Stimulated activated CD8-positive, alpha-beta memory T cell treated with anti-CD3 and anti-CD28 coated beads, Interleukin-15, amount 100 ng/mL, for 4 hours (primary cell): Measurements from ENCODE around the gene HBS1L.
"Not testable (repeated sequence)": the region's sequence is repeated elsewhere in the genome, so short reads cannot be mapped to it uniquely, and the experiment has no call there.

Experiments
- DNase-seq, 2 donors: peaks; one replicate each; pipeline ENCODE4 v3.0.0-alpha.2; 2020; ENCODE audit warnings: low read depth in 2 of 2

Gene HBS1L

DNA sequence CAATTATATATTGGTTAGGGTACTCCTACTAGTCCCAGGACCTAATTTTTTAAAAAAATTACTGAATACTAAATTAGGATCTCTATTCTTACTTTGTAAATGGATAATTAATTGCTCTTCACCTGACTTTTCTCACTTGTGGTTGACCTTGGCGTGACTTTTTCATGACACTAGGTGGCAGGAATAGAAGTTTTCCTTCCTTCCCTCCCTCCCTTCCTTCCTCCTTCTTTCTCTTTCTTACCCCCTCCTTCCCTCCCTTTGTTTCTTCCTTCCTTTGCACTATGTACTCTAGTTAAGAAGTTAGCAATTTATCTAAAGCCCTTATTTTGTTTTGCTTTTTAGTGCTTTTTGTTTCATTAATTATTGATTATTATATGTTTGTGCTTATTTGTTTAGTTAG, 20.4 kb upstream of the HBS1L start:
- no peak for DNase-seq

DNA sequence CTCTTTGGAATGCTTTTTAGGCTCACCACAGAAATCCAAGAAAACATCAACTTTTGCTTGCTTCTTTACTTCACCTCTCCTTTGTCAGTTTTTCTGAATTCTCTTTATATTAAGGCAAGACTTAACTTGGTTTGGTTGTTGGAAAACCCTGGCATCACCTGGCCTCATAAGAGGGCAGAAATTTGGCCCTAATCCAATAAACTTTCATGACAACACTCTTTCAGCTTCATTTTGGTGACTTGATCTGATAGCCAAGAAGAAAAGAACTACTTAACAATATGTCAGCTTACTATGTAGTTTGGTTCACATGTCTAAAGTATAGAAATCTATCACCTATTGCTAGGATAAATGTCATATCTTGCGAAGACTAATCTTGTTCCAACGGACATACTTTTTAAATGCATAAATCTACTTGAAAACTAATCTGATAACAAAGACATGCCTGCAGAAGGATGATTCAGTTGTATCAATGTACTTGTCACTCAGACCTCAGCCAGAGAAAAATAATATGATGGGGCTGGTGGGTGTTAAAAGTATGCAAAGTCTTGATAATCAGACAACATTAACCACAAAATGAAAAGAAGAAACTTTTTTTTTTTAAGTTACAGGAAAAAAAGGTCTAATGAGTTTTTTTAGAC, 19.3 kb upstream of the HBS1L start:
- no peak for DNase-seq

DNA sequence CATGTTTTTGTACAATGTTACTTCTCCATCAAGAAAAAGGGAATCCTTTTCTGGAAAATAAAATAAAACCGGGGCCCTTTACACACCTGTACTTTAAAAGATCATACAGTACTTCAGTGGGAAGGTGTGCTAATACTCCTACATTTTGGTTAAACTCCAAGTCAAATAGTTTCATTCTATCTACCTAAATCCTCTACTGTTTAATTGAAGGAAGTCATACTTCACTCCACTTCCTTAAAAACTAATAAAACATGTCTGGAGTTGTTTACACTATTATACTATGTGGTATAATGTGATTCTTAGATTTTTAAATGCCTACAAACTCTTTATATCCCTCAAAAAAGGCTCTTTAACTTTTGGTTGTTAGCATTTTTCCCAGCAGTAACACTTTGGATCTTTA, 18.6 kb upstream of the HBS1L start:
- DNase-seq, result no peak

DNA sequence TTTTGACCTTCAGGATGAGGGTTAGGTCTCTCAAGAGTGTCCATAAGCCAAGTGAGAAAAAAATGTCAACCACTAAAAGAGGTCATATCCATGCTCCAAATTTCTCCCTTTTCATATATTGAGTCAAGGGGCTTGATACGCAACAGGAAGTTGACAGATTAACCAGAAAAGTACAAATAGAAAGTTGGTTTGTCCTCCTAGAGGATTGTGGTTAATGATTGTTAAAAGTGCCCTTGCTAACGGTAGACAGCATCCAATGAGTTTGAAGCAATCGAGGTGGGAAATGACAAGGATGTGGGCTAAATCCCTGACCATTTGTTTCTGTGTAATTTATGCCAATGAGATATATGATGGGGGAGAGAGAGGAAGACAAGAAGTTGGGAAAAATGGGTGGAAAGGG, 18.1 kb upstream of the HBS1L start:
- no peak for DNase-seq

DNA sequence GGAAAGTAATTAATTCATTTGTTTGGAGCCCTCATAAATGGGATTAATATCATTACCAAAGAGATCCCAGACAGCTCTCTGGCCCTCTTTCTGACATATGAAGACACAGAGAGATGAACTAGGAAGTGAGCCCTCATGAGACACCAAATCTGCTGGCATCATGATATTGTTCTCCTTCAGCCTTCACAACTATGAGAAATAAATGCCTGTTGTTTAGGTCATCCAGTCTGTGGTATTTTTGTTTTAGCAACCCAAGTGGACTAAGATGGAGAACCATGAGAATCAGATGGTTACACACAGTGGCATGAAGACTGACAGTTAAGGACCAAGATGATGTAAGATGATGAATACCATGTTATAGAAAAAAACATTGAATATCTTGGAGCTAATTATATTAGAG, 16.9 kb upstream of the HBS1L start:
- no peak for DNase-seq

DNA sequence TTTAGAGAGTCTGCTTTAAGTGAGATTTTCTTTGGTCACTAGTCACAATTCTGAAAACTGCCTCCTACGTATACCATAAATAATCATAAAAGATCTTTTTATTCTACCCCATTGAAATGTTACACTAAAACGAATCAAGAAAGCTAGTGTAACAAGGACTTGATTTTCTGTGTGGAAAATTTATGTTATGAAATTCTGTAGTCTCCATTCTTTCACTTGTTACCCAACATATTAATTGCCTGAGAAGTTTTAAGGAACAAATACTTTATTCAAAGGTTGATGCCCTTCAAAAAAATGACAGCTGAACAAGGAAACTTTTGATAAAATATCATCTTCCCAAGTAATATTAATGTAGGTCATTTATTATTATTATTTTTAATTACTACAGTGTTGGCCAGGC, 13.3 kb upstream of the HBS1L start:
- no peak for DNase-seq

DNA sequence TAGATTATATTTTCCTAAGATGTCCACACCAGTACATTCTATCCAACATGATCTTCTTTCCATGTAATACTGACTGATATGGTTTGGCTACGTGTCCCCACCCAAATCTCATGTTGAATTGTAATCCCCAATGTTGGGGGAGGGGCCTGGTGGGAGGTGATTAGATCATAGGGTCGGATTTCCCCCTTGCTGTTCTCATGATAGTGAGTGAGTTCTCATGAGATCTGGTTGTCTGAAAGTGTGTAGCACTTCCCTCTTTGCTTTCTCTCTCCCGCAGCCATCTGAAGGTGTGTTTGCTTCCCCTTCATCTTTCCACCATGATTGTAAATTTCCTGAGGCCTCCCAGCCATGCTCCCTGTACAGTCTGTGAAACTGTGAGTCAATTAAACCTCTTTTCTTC, 12.2 kb upstream of the HBS1L start:
- DNase-seq, result no peak

DNA sequence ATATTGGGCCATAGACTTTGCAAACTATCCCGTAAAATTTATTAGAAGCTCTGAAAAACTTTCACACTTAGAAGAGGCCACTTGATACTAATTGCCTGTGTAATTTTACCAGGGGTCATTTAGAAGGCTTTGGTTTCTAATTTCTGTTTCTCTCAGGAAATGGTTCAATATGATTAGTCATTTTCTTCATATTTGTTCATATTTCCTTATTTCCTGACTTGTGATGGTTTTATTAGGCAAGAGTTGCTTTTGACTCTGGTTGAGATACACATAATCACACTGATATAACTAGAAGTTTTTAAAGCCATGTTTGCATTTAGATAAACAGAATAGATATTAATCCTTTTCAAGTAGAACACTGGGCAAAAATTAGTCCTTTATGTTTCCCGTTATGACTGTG, 11.8 kb upstream of the HBS1L start:
- no peak for DNase-seq

DNA sequence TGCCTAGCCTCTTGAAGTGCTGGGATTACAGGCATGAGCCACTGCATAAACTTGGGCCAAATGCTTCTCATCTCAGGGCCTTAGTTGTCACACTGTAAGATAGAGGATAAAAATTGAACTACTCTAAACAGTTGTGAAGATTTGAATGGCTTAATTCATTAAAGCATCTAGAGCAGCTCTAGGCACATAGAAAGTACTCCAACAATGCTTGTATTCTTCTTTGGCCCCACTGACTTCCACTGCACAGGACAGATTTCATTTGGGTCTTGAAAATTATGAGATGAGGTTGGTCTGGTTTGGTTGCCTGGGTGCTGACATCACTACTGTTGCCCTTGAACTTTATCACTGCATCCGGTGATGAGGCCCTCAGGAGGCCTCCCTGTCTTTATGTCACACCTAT, 10.0 kb upstream of the HBS1L start:
- no peak for DNase-seq

DNA sequence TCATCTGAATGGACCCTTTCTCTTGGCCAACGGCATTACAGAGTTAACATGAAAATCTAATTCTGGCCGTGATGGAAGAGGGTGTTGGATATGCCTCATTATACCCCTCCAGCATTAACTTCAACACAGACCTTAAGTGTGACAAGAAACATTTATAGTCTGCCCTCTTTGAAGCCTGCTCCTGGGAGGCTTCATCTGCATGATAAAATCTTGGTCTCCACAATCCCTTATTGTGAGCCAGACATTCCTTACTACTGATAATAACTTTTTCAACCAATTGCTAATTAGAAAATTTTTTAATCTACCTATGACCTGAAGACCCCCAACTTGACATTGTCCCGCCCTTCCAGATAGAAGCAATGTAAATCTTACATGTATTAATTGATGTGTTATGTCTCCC, 9.3 kb upstream of the HBS1L start:
- no peak for DNase-seq

DNA sequence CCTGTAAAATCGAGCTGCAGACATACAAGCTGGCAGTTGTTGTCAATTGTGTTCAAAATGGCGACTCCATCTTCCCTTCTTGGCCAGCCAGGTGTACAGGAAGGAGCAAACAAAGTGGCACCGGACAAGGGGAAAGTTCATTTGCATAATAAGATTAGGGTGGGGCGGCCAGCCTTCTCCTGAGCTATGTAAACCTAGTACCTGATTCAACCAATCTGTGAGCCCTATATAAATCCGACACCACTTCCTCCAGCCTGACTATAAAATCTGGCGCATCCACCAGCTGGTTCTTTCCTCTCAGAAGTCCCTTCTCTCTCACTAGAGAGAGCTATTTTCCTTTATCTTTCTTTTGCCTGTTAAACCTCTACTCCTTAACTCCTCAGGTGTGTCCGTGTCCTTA, 8.1 kb upstream of the HBS1L start:
- DNase-seq, result no peak

DNA sequence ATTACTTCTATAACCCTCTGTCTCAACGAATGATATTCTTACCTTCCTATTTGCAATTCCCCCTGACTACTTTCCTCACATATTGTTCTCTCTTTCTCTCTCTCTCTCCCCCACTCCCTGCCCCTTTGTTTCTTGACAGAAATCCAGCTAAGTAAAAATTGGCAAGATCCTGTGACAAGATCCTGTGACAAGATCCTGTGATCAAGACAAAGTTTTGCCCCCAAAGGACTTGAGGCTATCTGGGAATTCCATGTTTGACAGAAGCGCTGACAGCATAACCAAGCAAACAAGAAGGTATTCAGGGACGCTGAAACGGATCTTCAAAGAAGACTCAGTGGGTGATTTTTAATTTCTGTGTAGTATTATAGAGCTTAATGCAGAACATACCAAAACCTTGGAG, 5.5 kb upstream of the HBS1L start:
- no peak for DNase-seq

DNA sequence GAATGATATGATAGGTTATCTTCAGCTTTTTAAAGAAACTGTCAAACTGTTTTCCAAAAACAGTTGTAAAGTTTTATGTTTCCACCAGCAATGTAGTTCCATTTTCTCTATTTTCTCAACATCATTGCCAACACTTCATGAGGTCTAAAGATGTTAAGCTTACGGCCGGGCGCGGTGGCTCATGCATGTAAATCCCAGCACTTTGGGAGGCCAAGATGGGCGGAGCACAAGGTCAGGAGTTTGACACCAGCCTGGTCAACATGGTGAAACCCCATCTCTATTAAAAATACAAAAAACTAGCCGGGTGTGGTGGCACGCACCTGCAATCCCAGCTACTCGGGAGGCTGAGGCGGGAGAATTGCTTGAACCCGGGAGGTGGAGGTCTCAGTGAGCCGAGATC, 3.7 kb upstream of the HBS1L start:
- not testable (repeated sequence) for DNase-seq

DNA sequence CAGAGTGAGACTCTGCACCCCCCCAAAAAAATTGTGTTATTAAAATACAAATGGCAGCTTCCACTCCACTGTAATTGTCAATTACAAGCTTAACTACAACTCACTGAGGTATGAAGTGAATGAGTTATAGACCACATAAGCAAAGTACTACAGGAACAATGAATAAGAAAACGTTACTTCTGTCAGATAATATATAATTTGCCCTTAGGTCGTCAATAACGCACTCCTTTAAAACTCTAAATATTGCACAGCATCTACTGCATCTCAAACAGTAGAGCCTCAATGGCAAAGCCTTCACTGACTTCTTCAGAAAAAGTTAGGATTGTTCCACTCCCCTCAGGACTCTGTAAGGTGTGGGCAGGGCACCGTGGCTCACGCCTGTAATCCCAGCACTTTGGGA, 2.0 kb upstream of the HBS1L start:
- no peak for DNase-seq

DNA sequence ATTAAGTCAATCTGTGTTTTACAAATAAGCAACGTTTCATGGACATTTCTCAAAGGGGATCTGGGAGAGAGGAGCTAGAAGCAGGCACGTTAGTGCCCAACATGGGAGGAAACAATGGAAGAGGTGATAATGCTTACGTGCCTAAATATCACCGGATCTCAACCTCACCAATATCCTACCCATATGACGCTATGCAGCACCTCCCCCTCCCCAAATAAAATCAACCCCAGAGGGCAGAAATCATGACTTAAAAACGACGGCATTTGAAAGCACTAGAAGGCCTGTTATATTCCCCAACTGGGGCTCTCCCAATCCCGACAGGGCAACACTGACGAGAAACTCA, 425 bp downstream of the HBS1L start:
- DNase-seq, result no peak

DNA sequence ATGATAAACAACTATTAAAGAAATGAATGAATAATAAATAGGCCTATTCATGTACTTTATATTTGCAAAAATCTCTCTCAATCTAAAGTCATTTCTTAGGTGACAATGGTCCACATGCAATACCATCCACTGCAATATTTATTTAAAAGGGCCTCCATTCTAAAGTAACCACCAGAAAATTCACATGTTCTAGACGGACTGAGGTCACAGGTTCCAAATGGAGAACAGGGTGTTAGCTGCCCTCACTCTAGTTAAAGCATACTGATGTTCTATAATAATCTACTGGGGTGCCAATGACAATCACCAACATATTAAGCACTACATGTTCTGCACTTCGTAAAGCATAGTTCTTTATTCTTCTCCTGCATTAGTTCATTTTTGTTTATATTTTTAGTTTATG, 1.2 kb downstream of the HBS1L start:
- DNase-seq, result no peak

DNA sequence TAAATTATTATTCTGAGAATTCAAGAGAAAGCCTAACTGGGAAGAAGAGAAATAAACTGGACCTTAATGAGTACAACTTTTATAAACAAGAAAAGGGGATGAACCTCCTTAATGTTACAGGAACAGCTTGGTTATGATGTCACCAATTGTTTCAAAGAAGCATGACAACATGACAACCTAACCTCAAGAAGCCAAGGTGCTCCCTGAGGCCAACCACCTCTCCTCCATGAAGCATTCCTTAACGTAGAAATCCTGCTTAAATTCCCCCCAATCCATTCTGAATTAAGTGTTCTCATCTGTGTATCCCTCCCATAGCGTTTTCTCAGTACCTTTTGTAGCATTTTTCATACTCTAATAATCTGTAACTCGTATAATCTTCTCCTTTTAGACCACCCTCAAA, 1.7 kb downstream of the HBS1L start:
- DNase-seq, result no peak

DNA sequence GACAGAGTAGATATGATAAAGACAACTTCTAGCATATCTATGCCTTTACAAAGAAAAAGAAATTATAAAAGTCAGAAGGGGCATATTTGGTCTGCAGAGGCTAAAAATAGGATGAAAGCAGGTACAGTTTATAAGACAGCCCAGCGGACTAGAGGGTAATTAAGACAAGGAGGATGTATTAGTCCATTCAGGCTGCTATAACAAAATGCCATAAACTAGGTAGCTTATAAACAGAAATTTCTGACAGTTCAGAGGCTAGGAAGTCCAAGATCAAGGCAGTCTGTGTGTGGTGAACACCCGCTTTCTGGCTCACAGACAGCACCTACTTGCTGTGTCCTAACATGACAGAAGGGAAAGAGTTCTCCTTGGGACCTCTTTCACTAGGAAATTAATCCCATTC, 5.7 kb downstream of the HBS1L start:
- no peak for DNase-seq

DNA sequence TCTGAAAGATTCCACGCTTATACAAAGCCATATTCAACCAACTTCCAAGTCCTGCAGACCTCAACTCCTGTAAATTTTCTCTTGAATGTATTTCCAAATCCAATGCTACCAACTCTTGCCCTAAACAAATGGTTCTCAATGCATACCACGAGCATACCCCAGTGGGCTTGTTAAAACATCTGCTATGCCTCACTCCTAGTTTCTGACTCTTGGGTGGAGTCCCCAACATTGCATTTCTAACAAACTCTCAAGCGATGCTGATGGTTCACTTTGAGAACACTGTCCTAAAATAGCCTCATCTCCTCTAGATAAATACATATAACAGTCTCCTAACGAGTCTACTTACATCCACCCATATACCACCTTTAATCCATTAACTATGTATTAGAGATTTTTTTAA, 7.3 kb downstream of the HBS1L start:
- no peak for DNase-seq

DNA sequence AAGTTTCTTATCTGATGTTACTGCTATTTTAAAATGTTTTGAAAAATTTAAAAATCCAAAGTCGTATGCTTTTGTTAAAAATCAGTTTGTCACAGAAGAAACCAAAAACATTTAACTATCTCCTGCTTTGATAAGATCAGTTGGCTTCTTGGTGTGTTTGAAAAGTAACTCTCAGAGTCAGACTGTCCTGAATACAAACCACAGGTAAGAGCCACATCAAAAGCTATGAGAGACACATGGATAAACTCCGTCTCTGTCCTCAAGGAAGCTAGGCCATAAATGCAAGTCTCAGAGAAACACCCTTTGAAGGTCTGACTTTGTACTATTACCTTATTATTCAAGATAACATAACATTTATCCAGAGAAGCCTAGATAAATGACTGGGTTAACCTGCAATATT, 7.7 kb downstream of the HBS1L start:
- no peak for DNase-seq

DNA sequence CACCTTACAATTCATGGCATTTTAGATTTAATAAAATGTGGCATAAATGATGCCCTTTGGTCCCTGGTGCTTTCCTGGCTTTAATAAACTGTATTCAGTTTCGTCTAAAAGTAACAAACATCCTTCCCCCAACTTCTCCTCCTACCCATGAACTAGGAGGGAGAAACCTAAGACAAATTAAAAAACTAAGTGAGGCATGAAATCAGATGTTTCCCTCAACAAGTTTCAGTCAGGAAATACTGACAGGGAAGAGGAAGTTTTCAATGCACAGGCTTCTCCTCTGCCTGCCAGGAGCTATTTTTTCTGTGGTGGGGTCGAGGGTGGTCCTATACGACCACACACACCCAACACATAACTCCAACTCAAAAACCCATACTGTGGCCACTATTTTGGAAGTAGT, 10.0 kb downstream of the HBS1L start:
- DNase-seq, result no peak

DNA sequence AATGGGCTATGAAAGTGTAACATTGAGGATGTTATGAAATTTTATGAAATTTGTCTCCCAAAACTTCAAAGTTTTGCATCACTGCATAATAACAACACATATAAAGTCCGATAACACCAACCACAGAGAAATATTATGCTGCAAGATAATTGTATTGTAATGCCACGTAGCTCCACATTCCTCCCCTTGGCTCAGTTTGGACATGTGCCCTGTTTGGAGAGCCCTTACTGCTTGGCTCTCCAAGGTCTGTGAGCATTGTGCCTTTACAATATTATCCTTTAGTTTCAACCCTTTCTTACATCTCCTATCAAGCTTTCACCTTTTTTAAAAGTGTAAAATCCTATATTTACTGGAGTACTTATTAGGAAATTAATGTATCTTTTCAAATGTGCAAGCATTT, 10.8 kb downstream of the HBS1L start:
- DNase-seq, result no peak

DNA sequence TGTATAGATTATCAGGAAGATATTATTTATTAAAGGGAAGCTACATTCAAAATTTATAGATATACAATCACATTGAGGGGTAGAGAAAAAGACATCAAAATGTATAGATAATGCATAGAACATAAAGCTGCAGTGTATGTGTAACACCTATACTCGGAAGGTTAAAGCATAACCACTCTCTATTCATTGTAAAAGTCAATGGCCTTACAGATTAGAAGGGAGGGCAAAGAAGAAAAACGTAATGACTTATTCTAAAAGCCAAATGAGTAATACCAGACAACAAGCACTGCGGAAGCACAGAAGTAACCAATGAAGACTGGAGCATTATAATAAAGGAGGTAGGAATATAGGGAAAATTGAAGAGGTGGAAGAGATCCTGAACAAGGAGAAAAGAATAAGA, 11.3 kb downstream of the HBS1L start:
- no peak for DNase-seq

DNA sequence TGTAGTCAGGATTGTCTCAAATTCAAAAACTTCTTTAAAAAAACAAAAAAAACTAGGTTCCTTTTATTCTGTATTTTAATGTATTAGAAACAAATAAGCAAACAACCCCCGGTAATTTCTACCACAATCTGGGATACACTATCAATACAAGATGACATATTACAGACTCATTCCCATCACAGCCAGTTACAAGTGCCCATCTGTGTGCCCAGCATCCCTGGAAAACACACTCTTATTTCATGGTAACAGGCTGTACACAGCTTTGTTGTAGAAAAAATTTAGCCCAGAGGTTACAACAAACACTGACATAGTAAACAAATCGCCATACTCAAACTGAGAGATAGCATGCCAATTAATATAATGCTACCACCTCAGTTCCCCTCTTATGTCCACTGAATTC, 16.3 kb downstream of the HBS1L start:
- DNase-seq, result no peak

DNA sequence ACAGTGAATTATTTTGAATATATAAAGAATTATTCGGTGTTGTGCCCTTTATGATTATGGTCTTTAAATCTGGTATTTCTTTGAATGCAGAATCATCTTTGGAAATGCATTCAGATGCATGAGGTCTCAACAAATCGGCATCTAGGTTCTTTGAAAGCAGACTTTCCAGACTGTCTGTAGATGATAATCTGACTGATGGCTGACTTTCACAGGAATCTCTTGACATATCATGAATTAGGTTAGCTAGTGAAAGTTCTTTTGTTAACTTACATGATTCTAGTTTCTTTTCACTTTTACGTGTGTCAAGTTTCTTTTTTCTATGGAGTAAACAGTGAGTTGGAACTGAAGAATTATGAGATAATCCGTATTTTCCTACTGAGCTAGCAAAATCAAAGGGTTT, 17.1 kb downstream of the HBS1L start:
- DNase-seq, result no peak
